NCI-H2171 (cell line): ENCODE data around the gene FHIT.
"Not testable (repeated sequence)": the region's sequence is repeated elsewhere in the genome, so short reads cannot be mapped to it uniquely, and the experiment has no call there.

Source experiments
- DNase-seq: peaks from one replicate; lab custom pipeline; 2025; lab: John Stamatoyannopoulos, UW

FHIT gene

GRCh38 chr3:61226166-61226686, 25.0 kb downstream of the FHIT start:
- no peak for DNase-seq

GRCh38 chr3:61224823-61225222, 26.4 kb downstream of the FHIT start:
- DNase-seq, result no peak

GRCh38 chr3:61223451-61223850, 27.8 kb downstream of the FHIT start:
- DNase-seq, result no peak

- DNase-seq, result no peak
Measured at GRCh38 chr3:61222467-61222866, 28.8 kb downstream of the FHIT start.

GRCh38 chr3:61221759-61222362, 29.4 kb downstream of the FHIT start:
- DNase-seq, result no peak

GRCh38 chr3:61218504-61218903, 32.7 kb downstream of the FHIT start:
- DNase-seq, result no peak

GRCh38 chr3:61216171-61216570, 35.1 kb downstream of the FHIT start:
- DNase-seq, result not testable (repeated sequence)

- no peak for DNase-seq
Measured at GRCh38 chr3:61202086-61202485, 49.2 kb downstream of the FHIT start.

- DNase-seq, result no peak
Measured at GRCh38 chr3:61201071-61201470, 50.2 kb downstream of the FHIT start.

GRCh38 chr3:61200270-61200669, 51.0 kb downstream of the FHIT start:
- no peak for DNase-seq

- DNase-seq, result no peak
Measured at GRCh38 chr3:61199843-61200242, 51.4 kb downstream of the FHIT start.

GRCh38 chr3:61194892-61195538, 56.2 kb downstream of the FHIT start:
- no peak for DNase-seq

GRCh38 chr3:61192222-61192621, 59.0 kb downstream of the FHIT start:
- DNase-seq, result no peak

GRCh38 chr3:61190205-61190604, 61.0 kb downstream of the FHIT start:
- not testable (repeated sequence) for DNase-seq

- no peak for DNase-seq
Measured at GRCh38 chr3:61186030-61186429, 65.2 kb downstream of the FHIT start.

- no peak for DNase-seq
Measured at GRCh38 chr3:61184956-61185355, 66.3 kb downstream of the FHIT start.

- no peak for DNase-seq
Measured at GRCh38 chr3:61182662-61183061, 68.6 kb downstream of the FHIT start.

GRCh38 chr3:61181874-61182273, 69.4 kb downstream of the FHIT start:
- DNase-seq, result no peak

GRCh38 chr3:61180206-61180605, 71.0 kb downstream of the FHIT start:
- no peak for DNase-seq

- DNase-seq, result no peak
Measured at GRCh38 chr3:61178167-61178566, 73.1 kb downstream of the FHIT start.

- no peak for DNase-seq
Measured at GRCh38 chr3:61177450-61177849, 73.8 kb downstream of the FHIT start.

GRCh38 chr3:61173676-61174075, 77.6 kb downstream of the FHIT start:
- DNase-seq, result no peak

GRCh38 chr3:61172684-61173083, 78.6 kb downstream of the FHIT start:
- DNase-seq, result no peak

GRCh38 chr3:61172203-61172602, 79.0 kb downstream of the FHIT start:
- DNase-seq, result no peak
